Upper lobe of left lung (tissue), 4 donors: Measurements from ENCODE around the gene RHOF.

Experiments used
- POLR2A ChIP-seq, 4 donors: fragments of 450-650 bp; IDR thresholded peaks; one replicate each; pipeline ENCODE4 v1.5.1; 2016 to 2017; ENCODE audit warnings: antibody characterized with exemption in 4 of 4, mild to moderate bottlenecking in 2 of 4
- TF ChIP-seq, protein P1 (sequence below), 6 experiments: fragments of 450-650 bp in 4 of 6; fragments of 200-600 bp in 2 of 6; sonication (generic) in 2 of 6; IDR thresholded peaks; one replicate each; pipeline ENCODE4 v1.5.1; 2016 to 2019; ENCODE audit warnings: antibody characterized with exemption in 6 of 6

DNA sequence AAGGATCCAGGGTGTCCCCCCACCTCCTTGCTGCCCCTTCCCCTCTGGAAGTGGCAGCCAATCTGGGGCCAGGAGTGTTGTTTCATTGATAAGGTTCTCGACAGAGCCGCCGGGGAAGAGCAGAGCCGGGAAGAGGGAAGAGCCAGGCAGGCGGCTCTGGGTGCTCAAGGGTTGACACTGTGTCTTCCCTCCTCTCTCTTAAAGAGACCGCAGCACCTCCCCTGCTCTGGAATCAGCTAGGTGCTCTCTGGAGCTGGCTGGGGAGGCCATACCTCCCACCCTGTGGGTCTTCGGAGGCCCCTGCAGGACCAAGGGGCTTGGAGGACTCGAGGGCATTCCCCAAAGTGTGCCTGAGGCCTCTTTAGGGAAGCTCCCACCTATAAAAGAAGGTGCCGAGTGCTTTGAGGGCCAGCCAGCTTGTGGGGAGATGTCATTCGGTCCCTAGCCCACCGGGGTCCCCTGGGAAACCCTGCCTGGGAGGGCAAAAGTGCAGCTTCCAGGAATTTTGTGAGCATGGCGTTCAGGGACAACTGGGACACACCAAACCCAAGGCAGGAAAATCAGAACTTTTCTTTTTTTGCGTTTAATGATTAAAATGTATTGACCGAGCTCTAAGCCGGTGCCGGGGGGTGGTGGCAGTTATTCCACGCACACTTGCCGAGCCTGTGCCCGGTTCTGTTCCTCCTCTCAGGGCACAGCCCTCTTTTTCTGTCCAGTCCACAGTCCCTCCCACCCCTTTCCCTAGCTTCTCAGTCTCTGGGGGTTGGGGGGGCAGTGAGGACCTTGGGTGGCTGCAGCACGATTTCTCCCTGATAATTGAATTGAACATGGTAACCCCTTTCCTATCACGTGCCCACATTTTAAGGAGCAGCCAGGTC, 13.3 kb upstream of the RHOF start:
- no peak for TF ChIP-seq POLR2A (IDR thresholded peaks at IDR 0.05)
- TF ChIP-seq, protein P1, sequence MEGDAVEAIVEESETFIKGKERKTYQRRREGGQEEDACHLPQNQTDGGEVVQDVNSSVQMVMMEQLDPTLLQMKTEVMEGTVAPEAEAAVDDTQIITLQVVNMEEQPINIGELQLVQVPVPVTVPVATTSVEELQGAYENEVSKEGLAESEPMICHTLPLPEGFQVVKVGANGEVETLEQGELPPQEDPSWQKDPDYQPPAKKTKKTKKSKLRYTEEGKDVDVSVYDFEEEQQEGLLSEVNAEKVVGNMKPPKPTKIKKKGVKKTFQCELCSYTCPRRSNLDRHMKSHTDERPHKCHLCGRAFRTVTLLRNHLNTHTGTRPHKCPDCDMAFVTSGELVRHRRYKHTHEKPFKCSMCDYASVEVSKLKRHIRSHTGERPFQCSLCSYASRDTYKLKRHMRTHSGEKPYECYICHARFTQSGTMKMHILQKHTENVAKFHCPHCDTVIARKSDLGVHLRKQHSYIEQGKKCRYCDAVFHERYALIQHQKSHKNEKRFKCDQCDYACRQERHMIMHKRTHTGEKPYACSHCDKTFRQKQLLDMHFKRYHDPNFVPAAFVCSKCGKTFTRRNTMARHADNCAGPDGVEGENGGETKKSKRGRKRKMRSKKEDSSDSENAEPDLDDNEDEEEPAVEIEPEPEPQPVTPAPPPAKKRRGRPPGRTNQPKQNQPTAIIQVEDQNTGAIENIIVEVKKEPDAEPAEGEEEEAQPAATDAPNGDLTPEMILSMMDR (IDR thresholded peaks at IDR 0.05) = no peak
